Mammary epithelial cell (primary cell): ENCODE measurements around the gene FXYD6.

Source experiments
- CTCF ChIP-seq, 2 donors: IDR thresholded peaks in 1 of 2; conservative IDR thresholded peaks in 1 of 2; 2 replicates each; pipeline ENCODE4 v1.5.1; 2011 to 2012; ENCODE audit warnings: inconsistent platforms in 2 of 2, low read length in 2 of 2, mild to moderate bottlenecking in 2 of 2, control low read depth in 1 of 2, low read depth in 1 of 2; ENCODE audit not compliant: insufficient read depth in 1 of 2; ENCODE audit errors: extremely low read depth in 1 of 2
- EZH2 ChIP-seq: IDR thresholded peaks from 2 replicates; pipeline ENCODE4 v1.6.1; 2012; ENCODE audit warnings: low read length, inconsistent platforms, borderline replicate concordance

DNA sequence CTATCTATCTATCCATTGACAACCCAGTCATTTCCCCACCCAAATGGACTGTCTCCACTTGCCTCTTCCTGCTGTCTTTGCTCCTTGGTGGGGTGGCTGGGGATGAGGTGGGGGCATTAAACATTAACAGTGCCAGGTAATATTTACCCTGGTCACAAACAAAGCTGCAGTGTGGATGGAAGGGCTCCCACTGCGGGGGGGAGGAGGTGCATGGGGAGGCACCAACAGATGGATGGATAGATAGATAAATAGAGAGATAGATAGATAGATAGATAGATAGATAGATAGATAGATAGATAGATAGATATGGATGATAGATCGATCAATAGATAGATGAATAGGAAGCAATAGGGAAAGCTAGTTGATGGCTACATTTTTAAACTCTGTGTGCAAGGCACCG is 49.6 kb downstream of the FXYD6 start:
- no peak for TF ChIP-seq CTCF (conservative IDR thresholded peaks at IDR 0.05 in 1 of 2, IDR thresholded peaks at IDR 0.05 in 1 of 2; ENCODE audit: extremely low read depth in 1 of 2, insufficient read depth in 1 of 2, low read depth in 1 of 2, low read length in 2 of 2)
- no peak for TF ChIP-seq EZH2
